ENCODE results near the gene ZMAT3.

Gene ZMAT3

DNA sequence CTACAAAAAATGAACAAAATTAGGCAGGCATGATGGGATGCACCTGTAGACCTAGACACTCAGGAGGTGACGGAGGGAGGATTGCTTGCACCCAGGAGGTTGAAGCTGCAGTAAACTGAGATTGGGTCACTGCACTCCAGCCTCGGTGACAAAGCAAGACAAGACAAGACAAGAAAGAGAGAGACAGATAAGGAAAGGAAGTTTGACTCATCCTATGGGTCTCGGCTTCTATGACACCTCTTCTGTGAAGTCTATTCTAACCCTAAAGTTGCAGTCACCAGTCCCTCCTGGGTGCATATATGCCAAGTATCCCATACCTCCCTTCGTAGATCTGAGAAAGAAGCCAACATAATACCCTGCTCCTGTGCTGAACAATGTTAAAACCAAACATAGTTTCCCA, 7.9 kb upstream of the ZMAT3 start:
- no peak overlapping the region for H3K27ac ChIP-seq
- no peak for TF ChIP-seq ZFX (IDR thresholded peaks at IDR 0.05; ENCODE audit: borderline replicate concordance)
- TF ChIP-seq, protein P1, sequence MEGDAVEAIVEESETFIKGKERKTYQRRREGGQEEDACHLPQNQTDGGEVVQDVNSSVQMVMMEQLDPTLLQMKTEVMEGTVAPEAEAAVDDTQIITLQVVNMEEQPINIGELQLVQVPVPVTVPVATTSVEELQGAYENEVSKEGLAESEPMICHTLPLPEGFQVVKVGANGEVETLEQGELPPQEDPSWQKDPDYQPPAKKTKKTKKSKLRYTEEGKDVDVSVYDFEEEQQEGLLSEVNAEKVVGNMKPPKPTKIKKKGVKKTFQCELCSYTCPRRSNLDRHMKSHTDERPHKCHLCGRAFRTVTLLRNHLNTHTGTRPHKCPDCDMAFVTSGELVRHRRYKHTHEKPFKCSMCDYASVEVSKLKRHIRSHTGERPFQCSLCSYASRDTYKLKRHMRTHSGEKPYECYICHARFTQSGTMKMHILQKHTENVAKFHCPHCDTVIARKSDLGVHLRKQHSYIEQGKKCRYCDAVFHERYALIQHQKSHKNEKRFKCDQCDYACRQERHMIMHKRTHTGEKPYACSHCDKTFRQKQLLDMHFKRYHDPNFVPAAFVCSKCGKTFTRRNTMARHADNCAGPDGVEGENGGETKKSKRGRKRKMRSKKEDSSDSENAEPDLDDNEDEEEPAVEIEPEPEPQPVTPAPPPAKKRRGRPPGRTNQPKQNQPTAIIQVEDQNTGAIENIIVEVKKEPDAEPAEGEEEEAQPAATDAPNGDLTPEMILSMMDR (IDR thresholded peaks at IDR 0.05): no peak

DNA sequence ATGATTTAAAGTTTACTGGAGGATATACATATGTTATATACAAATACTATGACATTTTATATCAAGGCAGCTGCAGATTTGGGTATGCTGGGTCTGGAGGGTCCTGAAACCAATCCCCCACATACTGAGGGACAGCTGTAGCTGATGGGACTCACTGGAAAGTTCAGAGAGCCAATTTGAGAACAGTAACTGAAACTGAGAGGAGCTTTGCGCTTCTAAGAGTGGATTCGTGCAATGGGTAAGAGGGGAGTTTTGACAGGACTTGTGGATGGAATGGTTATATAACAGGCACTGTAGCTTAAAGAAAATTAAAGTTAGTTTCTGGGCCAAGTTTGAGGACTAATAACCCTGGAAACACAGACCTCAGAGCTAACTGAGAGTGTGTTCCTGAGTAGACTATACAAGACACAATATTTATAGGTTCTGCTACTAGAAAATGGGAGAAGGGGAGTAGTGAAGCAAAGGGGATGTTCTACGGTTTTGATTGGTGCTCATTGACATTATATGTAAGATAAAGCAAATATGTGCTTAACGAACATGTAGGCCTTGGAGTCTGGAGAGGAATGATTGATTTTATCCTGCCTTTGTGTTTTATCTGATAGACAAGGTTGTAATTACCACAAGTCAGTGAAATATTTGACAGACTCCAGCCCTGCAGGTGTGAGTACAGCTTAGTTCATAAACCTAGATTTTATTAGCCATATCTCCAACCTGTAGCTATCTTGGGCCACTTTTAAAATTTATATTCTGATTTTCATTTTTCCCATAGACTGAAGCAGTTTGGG, 4.8 kb upstream of the ZMAT3 start:
- TF ChIP-seq ZFX (IDR thresholded peaks at IDR 0.05; ENCODE audit: borderline replicate concordance): no peak
- TF ChIP-seq, protein P1 (IDR thresholded peaks at IDR 0.05): no peak
- no peak overlapping the region for H3K27ac ChIP-seq

DNA sequence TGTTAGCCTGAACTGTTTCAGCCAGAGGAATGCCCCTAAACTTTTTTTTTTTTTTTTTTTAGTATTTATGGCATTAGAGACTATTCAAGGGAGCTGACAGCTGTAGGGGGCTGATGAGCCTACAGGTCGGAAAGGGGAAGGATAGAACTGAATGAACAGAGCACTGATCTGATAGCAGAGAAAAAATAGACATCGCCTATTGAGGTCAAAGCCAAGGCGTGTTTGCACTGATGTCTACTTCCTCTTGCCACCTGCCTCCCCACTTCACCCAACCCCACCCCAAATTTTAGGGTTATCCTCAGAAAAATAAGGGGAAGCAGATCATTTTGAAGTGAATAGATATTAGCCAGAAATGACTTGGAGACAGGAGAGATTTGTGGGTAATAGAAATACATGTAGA, 3.0 kb upstream of the ZMAT3 start:
- TF ChIP-seq ZFX (IDR thresholded peaks at IDR 0.05; ENCODE audit: borderline replicate concordance): no peak
- TF ChIP-seq, protein P1 (IDR thresholded peaks at IDR 0.05): no peak
- no peak overlapping the region for H3K27ac ChIP-seq

DNA sequence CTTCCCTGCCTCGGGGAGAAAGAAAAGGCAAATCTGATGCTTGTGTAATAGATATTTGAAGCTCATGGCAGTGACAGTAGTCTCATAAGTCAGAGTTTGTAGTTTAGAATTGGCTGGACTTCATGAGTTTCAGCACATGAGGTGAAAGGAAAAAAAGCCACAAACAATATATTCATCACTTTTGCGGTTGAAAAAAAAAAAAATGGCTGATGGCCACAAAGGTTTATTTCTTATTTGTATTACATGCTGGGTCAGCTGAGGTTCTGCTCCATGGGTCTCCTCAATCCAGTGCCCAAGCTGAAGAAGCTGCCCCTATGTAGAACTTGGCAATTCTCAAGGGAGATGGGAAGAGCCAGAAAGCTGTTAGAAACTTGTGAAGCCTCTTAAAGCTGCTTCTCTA, 2.2 kb upstream of the ZMAT3 start:
- H3K27ac ChIP-seq: no peak overlapping the region
- TF ChIP-seq, protein P1 (IDR thresholded peaks at IDR 0.05): no peak
- no peak for TF ChIP-seq ZFX (IDR thresholded peaks at IDR 0.05; ENCODE audit: borderline replicate concordance)

DNA sequence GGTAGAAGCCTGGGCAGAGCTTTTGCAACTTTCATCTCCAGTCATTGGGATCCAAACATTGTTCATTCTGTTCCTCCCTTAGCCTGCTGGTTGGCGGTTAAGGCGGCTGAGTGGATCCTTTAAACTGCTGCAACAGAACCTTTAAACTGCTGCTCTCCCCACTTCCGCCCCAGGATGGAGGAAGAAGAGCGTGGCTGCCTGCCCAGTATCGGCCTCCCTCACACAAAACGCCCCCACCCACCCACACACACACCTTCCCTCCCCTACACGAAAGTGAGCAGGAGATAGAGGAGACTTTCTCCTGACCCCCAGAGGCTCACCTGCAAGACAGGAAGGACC, 460 bp upstream of the ZMAT3 start:
- H3K27ac ChIP-seq: peak overlapping the region; percentile 67
- TF ChIP-seq ZFX (IDR thresholded peaks at IDR 0.05; ENCODE audit: borderline replicate concordance): no peak
- TF ChIP-seq, protein P1 (IDR thresholded peaks at IDR 0.05): no peak

DNA sequence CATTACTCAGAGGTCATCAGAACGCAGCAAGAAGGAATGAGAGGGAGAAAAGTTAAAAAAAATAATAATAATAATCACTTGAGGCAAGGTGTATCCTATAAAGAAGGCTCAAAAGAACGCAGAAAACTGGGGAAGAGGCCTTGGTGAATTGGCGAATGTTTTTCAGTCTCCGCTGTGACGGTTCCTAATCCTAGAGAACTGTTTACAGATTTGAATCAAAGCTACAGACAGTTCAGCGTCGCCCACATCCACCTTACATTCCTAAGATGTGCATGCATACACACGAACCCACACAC, 634 bp downstream of the ZMAT3 start:
- H3K27ac ChIP-seq: peak overlapping the region; percentile 67
- TF ChIP-seq, protein P1 (IDR thresholded peaks at IDR 0.05): no peak
- TF ChIP-seq ZFX (IDR thresholded peaks at IDR 0.05; ENCODE audit: borderline replicate concordance): no peak

DNA sequence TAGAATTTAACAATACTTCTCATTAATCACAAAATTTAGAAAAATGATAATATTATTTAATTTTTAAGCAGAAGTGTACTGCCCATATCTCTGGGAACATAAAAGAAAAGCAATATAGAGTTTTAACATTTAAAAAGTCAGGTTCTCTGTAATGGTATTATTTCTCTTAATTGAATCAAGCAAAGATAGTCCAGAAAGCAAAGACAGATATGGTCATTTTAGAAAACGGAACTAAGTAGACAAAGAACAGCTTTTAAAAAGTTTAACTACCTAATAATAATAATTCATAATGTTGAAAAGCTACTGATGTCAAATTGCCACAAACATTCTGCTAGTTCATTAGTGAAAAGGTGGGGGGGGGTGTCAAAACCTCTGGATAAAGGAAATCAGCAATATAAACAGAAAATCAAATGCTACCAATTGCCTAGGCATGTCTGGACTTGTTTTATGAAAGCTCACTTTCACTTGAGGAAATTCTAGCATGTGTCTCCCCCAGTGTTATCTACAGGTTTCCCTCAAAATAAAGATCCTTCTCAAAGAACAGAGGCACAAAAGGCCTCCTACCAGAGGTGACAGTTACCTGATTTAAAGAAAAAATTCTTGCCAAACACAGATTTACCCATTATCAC, 1.7 kb downstream of the ZMAT3 start:
- H3K27ac ChIP-seq: no peak overlapping the region
- TF ChIP-seq, protein P1 (IDR thresholded peaks at IDR 0.05): no peak
- TF ChIP-seq ZFX (IDR thresholded peaks at IDR 0.05; ENCODE audit: borderline replicate concordance): no peak
